Measurements from ENCODE around the gene MED16.
"Not testable (repeated sequence)": the region's sequence is repeated elsewhere in the genome, so short reads cannot be mapped to it uniquely, and the experiment has no call there.

Gene MED16

GRCh38 chr19:823565-824121, 69.3 kb downstream of the MED16 start:
- no peak for DNase-seq (ENCODE audit: low read depth)
- no peak for TF ChIP-seq CTCF (conservative IDR thresholded peaks at IDR 0.05; ENCODE audit: low read depth, low read length)
- H3K4me3 ChIP-seq (ENCODE audit: low read length), result no peak overlapping the region

GRCh38 chr19:821825-822503, 71.0 kb downstream of the MED16 start, which contains the start of gene PLPPR3:
Gene PLPPR3, minus strand, starts transcription at chr19:821955. Its CDS starts 396 bp downstream, at chr19:821559.
- H3K4me3 ChIP-seq (ENCODE audit: low read length), result peak within 1 kb of the TSS; percentile 24
- no peak for TF ChIP-seq CTCF (conservative IDR thresholded peaks at IDR 0.05; ENCODE audit: low read depth, low read length)
- no peak for DNase-seq (ENCODE audit: low read depth)

- peak overlapping the region; percentile 24 for H3K4me3 ChIP-seq (ENCODE audit: low read length)
- no peak for TF ChIP-seq CTCF (conservative IDR thresholded peaks at IDR 0.05; ENCODE audit: low read depth, low read length)
- DNase-seq (ENCODE audit: low read depth), result no peak
Observed at GRCh38 chr19:821231-821824, 71.7 kb downstream of the MED16 start.

- DNase-seq (ENCODE audit: low read depth); H3K4me3 ChIP-seq (ENCODE audit: low read length): not testable (repeated sequence)
Observed at GRCh38 chr19:820212-820611, 72.8 kb downstream of the MED16 start.

All from retinal pigment epithelial cell (primary cell).